GM19099 (cell line): ENCODE measurements around the gene RDH5.

Experiments
- POLR2A ChIP-seq: IDR thresholded peaks from 3 replicates; pipeline ENCODE4 v1.6.1; 2011; ENCODE audit warnings: low read depth; ENCODE audit not compliant: insufficient read length; ENCODE audit errors: extremely low read depth

The RDH5 gene

DNA sequence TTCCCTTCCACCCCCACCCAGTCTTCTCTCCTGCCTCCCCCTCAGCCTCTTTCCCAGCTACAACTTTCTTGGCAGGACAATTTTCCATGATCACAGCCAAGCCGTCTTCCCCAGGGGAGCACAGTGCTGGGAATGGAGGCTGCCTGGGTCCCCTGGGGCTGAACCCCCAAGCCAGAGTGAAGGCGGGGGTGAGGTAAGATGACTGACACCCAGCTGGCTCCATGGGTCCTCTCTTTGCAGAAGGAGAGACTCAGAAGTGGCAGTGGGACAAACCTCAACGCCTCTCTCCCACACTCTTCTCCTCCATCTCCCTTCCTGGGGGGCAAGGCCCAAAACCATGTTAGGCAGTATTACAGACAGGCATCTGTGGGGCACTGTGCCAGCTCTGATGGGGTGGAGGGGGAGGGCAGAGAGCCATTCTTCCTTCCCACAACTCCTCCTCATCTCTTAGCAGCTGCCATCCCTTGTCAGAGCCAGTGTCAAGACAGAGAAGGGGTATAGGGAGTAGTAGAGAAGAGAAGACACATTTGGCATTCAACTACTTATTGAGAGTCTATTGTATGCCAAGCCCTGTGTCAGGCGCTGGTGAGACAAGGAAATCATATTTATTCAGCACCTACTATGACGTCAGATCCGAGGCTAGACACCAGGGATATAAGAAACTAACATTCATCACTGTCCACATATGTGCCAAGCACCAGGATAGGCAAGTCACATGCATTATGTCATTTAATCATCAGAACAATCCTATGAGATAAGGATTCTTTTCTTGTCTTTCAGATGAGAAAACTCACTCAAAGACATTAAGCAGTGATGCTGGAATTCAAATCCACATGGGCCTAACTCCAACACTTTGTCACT lies 16.1 kb upstream of the RDH5 start:
- no peak for TF ChIP-seq POLR2A

DNA sequence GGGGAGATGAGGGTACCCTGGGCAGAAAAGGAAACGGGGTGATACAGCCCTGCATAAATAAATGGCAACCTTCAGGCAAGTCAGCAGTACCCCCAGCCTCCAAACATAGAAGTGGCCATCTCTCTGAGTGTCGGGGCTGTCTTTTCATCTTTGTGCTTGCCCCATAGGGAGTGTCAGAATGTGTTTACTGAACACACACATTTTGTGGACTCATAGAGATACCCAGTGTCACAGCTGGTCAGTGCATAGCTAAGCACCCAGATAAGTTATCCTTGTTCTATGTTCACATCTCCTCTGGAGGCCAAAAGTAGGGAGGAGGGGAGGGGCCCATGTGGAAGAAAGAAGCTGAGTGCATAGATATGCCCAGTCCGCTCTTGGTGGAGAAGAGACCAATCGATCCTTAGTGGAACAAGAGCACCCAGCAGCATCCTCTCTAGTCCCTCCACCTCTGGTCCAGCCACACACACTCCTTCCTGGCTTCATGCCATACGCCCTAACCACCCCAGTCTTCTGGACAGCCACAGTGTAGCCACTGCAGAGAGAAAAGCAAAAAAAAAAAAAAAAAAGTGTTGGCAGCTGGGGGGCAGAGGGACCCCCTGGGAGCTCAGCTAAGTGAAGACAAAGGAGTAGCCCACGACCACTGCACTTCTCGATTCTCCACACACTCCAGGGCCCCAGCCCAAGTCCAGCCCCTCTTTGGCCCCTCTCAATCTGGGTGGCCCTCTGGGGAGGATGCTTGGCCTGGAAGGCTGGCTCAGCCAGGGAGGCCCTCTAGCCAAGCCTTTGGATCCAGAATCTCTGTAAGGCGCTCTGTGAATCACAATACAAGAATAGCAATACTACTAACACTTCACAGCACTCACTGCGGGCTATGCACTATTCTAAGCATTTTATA lies 15.1 kb upstream of the RDH5 start:
- no peak for TF ChIP-seq POLR2A

DNA sequence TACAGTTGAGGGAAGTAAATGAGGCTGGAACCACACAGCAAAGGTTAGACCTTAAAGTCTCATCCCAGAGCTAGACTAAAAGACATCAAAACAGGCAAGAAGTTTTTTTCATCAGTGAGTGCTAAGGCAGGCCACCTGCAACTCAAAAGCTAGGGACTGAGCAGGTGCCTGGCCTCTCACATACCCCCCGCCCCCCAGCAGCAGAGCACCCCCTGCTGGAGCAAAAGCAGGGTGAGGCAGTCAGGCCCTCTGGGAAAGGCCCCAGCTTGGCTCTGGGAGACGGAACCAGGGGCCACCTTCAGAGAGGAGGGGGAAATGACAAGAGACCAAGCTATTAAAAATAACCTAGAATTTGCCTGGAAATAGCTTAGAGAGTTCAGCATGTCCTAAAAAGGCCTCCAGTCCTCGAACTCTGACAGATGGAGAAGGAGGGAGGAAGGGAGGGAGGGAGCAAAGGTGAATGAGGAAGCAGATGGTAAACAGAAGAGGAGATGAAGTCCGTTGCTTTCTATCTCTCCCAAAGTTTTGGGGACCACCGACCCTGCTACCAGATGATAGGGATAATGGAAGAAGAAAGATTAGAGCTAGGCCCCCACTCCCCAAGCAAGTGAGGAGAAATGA lies 14.3 kb upstream of the RDH5 start:
- TF ChIP-seq POLR2A: no peak

DNA sequence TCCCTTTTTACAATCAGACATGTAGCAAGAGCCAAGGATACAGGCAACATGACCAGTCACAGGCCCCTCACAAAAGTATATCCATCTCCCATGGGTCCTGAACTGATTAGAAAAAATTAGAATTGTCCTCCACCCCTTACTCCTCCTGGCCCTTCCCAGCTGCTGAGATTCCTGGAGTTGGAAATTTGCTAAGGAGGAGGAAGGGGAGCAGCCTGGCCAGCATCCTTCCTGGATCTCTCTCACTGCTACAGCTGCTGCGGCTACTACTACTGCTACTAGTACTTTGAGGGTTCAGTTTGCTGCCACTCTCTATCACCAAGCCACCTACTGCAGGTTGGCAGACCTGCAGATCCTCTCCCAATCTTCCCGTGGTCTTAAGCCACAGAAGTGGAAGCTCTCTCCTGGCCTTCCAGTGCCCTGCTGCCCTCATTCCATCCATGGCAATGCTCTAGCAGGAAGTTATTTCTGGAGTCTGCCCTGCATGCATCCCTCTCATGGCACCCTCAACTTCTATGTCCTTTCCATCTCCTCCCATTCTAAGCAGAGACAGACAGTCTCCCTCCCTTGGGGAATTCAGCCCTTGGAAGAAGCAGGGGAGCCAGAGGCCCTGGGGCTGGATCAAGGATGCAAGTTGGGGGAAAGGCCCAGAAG lies 13.5 kb upstream of the RDH5 start:
- TF ChIP-seq POLR2A: no peak

DNA sequence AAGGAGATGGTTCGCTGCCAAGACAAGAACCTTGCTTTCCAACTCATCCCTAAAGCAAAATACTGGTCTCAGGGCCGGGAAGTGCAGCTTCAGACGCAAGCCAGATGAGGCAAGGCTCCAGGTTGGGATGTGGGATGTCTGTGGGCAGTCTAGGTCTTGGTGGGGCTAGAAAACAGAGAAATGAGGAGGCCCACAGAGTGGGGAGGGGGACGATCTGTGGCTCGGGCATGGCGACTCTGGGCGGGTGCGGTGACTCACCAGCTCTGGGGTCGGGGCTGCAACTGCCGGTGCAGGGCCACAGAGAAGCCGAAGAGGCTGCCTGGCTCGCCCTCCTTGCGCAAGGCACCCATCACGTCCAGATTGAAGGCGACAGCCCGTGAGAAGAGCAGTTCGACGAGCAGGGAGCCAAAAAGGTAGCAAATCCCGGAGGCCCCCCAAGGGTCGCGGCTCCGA lies 12.9 kb upstream of the RDH5 start:
- no peak for TF ChIP-seq POLR2A

DNA sequence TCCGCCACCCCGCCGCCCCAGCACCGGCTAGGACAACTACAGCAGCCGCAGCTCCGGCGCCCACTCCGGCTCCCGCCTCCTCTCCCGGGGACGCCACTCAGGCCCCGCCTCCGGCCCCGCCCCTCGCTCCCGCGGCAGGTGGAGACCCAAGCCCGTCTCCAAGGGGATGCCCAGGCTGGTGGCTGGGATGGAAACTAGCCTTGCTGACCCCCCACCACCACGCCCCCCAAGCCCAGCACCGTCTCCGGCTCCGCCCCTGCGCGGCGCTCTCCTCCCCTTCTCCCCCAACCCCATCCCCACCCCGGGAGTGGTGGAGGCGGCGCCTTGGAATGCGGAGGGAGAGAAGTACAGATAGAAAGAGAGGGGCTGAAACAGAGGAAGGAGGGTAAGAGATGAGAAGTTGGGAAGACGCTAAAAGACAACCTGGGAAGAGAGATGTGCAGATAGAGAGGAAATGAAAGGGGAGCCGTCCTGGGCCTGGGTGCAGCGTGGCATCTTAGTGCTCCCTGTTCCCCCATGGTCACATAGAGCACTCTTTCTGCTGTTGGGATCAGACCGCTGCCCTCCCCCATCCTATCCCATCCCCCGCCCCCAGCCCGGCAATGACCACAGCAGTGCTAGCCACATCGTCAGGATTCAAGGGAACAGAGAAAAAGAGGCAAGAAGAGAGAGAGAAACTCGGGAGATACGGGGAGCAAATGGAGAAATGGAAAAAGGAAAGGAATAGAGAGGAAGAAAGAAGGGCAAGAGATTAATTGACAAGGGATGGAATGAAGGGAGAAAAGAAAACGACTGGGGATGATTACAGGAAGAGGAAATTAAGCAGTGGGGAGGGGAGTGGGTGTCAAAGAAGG lies 12.1 kb upstream of the RDH5 start, which contains the start of gene ITGA7:
ITGA7 (minus strand) TSS at position 64 of the 854 bp plus-strand sequence. CDS start 222 bp downstream, outside the sequence.
- no peak for TF ChIP-seq POLR2A

DNA sequence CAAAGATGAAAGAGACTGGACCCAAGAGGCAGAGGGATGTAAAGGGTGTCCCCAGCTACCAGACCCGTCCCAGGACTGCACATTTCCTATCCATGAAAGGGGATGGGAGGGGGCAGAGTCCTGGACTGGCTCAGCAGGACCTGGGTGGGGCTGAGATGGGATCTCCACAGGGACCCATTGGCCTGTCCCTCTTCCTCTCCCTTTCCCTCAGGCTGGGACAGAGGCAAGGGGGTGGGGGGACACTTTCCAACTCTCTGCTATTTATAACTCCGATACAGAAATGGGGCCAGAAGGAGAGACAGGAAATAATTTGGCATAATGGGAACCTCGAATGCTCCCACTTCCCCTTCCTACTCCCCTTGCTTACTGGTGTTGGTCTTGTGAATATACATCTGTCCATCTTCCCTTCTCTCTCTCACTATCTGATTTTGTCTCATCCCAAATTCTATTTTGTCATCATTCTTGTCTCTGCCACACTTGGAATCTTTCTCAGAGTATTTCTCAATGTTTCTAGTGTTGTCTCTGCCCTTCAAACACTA lies 11.4 kb upstream of the RDH5 start:
- TF ChIP-seq POLR2A: no peak

DNA sequence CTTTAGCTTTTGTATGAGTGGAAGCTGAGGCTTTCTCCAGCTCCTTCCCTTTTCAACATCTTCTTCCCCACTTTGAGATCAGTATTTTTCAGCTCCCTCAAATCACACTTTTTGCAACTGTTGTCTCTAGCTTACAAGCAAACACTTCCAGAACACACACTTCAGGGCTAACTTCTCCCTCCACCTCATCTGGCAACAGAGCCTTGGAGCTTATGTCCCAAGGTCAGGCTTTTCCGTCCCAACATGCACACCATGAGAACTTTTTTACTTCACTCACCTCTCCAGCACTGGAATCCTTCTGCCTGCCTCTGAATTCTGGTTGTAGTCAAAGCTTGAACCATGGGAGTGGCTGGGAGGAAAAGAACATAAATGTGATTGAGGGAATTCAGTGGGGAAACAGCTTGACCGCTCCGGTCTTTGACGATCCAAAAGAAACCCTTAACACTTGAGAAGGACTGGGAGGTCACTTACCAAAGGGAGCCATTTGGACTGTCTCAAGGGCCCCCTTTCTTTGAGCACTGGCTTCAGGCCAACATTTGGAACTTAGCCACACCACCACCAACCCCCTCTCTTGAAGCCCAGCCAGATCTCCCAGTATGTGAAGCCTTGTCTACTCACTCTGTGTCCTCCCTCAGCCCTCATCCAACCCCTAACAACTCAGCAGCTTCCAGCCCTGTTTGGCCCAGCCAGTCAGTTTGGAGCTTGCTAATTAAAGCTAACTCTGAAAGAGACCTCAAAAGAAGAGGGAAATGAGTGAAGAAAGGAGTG lies 8.2 kb upstream of the RDH5 start:
- TF ChIP-seq POLR2A: no peak

DNA sequence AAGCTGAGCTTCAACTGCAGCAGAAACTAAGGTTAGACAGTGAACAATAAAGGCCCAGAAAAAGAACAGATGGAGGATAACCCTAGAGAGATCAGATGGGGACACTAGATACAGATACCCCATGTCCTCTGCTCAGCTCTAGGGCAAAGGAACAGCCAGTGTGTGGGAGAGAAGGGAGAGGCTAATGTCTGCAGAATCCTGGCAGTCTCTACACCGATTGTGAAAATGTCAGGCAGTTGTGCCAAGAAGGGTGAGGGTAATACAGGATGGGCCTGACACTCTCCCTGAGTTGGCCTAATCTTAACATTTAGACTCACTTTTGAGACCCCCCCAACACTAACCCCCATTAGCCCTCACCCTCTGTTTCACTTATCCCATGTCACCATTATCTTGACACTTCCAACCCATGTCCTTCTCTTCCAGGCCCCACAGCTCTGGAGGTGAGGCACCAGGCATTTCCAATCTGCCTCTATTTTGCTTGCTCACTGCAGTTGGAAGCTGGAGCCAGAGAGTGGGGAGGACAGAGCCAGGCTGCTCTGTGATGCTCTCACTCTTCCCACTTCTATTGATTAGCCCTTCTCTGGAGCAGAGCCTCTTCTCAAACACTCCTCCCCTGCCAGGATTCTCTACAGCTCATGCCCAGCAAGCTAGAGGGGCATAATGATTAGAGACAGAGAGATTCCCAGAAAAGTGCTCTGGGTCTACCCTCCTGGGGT lies 7.3 kb upstream of the RDH5 start:
- no peak for TF ChIP-seq POLR2A

DNA sequence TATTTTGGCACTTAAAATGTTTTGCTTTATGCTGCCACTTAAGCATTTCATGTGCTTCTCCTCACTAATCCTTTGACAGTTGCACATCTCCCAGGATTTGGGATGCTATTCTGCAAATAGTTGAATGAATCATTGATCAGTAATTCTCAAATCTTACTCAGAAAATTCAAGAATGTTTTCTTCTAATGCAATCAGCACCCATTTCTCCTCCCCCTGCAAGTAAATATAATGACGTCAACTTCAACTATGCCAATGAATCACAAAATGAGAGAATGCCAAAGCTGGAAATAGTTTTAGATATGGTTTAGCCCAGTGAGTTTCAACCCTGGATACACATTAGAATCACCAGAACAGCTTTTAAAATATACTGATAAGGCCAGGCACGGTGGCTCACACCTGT lies 6.5 kb upstream of the RDH5 start:
- no peak for TF ChIP-seq POLR2A

DNA sequence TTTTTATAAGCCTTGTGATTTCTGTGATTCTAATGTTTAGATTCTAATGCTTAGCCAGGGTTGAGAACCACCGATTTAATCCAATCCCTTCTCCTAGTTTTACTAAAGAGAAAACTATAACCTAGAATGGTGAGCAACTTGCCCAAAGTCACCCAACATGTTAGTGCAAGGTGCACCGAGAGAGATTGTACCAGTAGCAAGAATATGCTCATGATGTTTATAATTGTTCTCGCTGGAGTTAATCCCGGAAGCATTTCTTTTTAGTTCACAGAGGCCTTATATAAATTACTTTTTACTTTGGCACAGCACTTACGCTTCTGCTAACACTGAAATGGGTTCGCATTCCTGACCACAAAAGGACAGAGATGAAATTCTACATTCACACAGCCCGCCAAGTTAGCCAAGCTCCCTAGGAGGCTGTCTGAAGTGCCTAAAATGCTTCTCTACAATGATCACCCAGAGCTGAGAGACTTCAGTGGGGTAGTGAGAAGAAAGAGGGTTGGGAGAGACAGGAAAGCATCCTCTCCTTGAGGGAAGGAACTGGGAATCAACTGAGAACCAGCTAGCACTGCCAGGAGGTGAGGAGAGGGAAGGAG lies 4.9 kb upstream of the RDH5 start:
- no peak for TF ChIP-seq POLR2A
